Measurements from ENCODE around the gene ATP9A.

DNA sequence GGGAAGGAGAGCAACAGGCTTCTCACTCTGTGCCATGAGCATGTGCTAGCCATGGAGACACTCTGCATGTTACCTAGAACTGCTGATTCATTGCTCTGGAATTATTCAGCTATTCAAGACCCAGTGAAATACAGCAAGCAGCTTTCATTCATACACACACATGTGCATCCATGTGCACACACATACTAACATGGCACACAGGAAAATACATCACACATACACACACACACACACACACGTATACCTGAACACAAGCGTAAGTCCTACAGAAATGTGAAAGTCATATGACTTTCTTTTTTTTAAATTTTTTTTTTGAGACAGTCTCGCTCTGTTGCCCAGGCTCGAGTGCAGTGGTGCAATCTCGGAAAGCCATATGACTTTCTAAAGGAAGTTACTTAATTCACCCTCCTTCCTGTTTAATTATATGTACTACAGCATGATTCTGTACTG is 117.5 kb downstream of the ATP9A start:
- TF ChIP-seq, protein P1, sequence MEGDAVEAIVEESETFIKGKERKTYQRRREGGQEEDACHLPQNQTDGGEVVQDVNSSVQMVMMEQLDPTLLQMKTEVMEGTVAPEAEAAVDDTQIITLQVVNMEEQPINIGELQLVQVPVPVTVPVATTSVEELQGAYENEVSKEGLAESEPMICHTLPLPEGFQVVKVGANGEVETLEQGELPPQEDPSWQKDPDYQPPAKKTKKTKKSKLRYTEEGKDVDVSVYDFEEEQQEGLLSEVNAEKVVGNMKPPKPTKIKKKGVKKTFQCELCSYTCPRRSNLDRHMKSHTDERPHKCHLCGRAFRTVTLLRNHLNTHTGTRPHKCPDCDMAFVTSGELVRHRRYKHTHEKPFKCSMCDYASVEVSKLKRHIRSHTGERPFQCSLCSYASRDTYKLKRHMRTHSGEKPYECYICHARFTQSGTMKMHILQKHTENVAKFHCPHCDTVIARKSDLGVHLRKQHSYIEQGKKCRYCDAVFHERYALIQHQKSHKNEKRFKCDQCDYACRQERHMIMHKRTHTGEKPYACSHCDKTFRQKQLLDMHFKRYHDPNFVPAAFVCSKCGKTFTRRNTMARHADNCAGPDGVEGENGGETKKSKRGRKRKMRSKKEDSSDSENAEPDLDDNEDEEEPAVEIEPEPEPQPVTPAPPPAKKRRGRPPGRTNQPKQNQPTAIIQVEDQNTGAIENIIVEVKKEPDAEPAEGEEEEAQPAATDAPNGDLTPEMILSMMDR (IDR thresholded peaks at IDR 0.05): no peak
- TF ChIP-seq POLR2A (IDR thresholded peaks at IDR 0.05): no peak

All from body of pancreas (tissue), 4 donors.